H1 (cell line): ENCODE results near the gene HLA-F. TPM values are rescaled to one million over a fixed set of nuclear protein-coding genes. Genes with fewer than 3 reads are reported as not detected.
A peak's percentile ranks its signal among the peaks of the same experiment; 100 is the strongest.

Source experiments
- CTCF ChIA-PET: fragments of 300-600 bp; sonication (Branson Sonifier 250); formaldehyde crosslinking; loops from one replicate; lab custom pipeline; 2021; ENCODE audit not compliant: partially characterized antibody; lab: Charles Lee
- POLR2A ChIA-PET: fragments of 300-600 bp; sonication (Branson Sonifier 250); formaldehyde crosslinking; loops from one replicate; lab custom pipeline; 2021; ENCODE audit warnings: inconsistent platforms; ENCODE audit not compliant: partially characterized antibody; lab: Charles Lee
- DNase-seq, 2 experiments: peaks; one replicate each; pipeline versions ENCODE4 v3.0.0 to v3.0.0-alpha.2; 2010 to 2022; ENCODE audit warnings: low spot score in 2 of 2, low read depth in 1 of 2, mixed read lengths in 1 of 2
- FAIRE-seq: peaks from 2 replicates; lab custom pipeline; 2011; peaks lifted over from hg19 to GRCh38; lab: Jason Lieb, UNC
- H2AFZ ChIP-seq: 2 replicates; pipeline ENCODE4 v1.8.1; 2012; ENCODE audit warnings: low read length, inconsistent platforms
- H2AK5ac ChIP-seq: 2 replicates; pipeline ENCODE4 v1.6.1; 2013; ENCODE audit warnings: low read depth, low read length
- H2BK120ac ChIP-seq: replicated peaks from 2 replicates; pipeline ENCODE3; 2013; ENCODE audit warnings: low read depth, low read length, inconsistent platforms
- H2BK12ac ChIP-seq: 2 replicates; pipeline ENCODE4 v1.6.1; 2013; ENCODE audit warnings: low read depth, low read length
- H2BK15ac ChIP-seq: 2 replicates; pipeline ENCODE4 v1.6.1; 2013; ENCODE audit warnings: low read length
- H2BK20ac ChIP-seq: 2 replicates; pipeline ENCODE4 v1.6.1; 2013; ENCODE audit warnings: low read length
- H2BK5ac ChIP-seq: 2 replicates; pipeline ENCODE4 v1.6.1; 2013; ENCODE audit warnings: low read depth, low read length
- H3K14ac ChIP-seq: 2 replicates; pipeline ENCODE4 v1.6.1; 2013; ENCODE audit warnings: inconsistent platforms; ENCODE audit not compliant: insufficient read length
- H3K18ac ChIP-seq: 2 replicates; pipeline ENCODE4 v1.6.1; 2013; ENCODE audit warnings: low read length; ENCODE audit errors: extremely low read depth
- H3K23ac ChIP-seq: 2 replicates; pipeline ENCODE4 v1.6.1; 2013; ENCODE audit warnings: inconsistent platforms; ENCODE audit not compliant: insufficient read length
- H3K23me2 ChIP-seq: 2 replicates; pipeline ENCODE4 v1.6.1; 2013; ENCODE audit warnings: low read depth, low read length
- H3K27ac ChIP-seq: 2 replicates; pipeline ENCODE4 v1.6.1; 2011; ENCODE audit warnings: low read depth, low read length, inconsistent platforms
- H3K27me3 ChIP-seq, 4 experiments: replicated peaks in 1 of 4; 1 replicate in 1 of 4; 2 replicates in 3 of 4; pipeline versions ENCODE4 v1.6.1 to v1.8.1; 2011 to 2013; ENCODE audit warnings: low read length in 3 of 4, mild to moderate bottlenecking in 3 of 4, inconsistent platforms in 2 of 4, mixed read lengths in 2 of 4, moderate library complexity in 1 of 4; ENCODE audit not compliant: control insufficient read depth in 3 of 4, insufficient read depth in 3 of 4; ENCODE audit errors: extremely low read depth in 1 of 4
- H3K36me3 ChIP-seq, 4 experiments: 2 replicates each; pipeline versions ENCODE4 v1.6.1 to v1.8.1; 2011 to 2013; ENCODE audit warnings: mild to moderate bottlenecking in 4 of 4, low read length in 3 of 4, moderate library complexity in 2 of 4, control low read depth in 1 of 4, inconsistent platforms in 1 of 4; ENCODE audit not compliant: insufficient read depth in 4 of 4, control insufficient read depth in 2 of 4
- H3K4ac ChIP-seq: replicated peaks from 2 replicates; pipeline ENCODE3; 2013; ENCODE audit warnings: low read length, low read depth, mixed read lengths, inconsistent platforms; ENCODE audit not compliant: insufficient read length
- H3K4me1 ChIP-seq, 4 experiments: replicated peaks in 1 of 4; 1 replicate in 1 of 4; 2 replicates in 3 of 4; pipeline versions ENCODE4 v1.6.1 to v1.8.1; 2011 to 2013; ENCODE audit warnings: low read length in 3 of 4, inconsistent platforms in 2 of 4, mixed read lengths in 1 of 4; ENCODE audit not compliant: insufficient read depth in 4 of 4, control insufficient read depth in 3 of 4
- H3K4me2 ChIP-seq, 2 experiments: 2 replicates each; pipeline versions ENCODE4 v1.6.1 to v1.8.1; 2011 to 2013; ENCODE audit warnings: low read depth in 2 of 2, low read length in 2 of 2, control low read depth in 1 of 2, inconsistent platforms in 1 of 2, mild to moderate bottlenecking in 1 of 2; ENCODE audit not compliant: insufficient read depth in 1 of 2
- H3K4me3 ChIP-seq, 4 experiments: fragments of 200-600, 300-600 bp in 1 of 4; sonication (generic), shearing (Covaris generic), sonication (Bioruptor Twin) in 1 of 4; 2 replicates each; pipeline versions ENCODE4 v1.5.1 to v1.8.1; 2011 to 2016; ENCODE audit warnings: low read length in 4 of 4, low read depth in 3 of 4, control low read depth in 2 of 4, inconsistent platforms in 2 of 4, mild to moderate bottlenecking in 2 of 4, mixed read lengths in 1 of 4, moderate library complexity in 1 of 4; ENCODE audit not compliant: insufficient read depth in 2 of 4; ENCODE audit errors: extremely low read depth in 1 of 4
- H3K56ac ChIP-seq: replicated peaks from 2 replicates; pipeline ENCODE3; 2013; ENCODE audit warnings: low read depth, mild to moderate bottlenecking, mixed read lengths, low read length, inconsistent platforms; ENCODE audit not compliant: insufficient read length
- H3K79me1 ChIP-seq: 2 replicates; pipeline ENCODE4 v1.6.1; 2013; ENCODE audit warnings: low read depth, low read length, control low read depth
- H3K79me2 ChIP-seq, 2 experiments: 2 replicates each; pipeline versions ENCODE4 v1.6.1 to v1.8.1; 2012 to 2013; ENCODE audit warnings: low read length in 2 of 2, mild to moderate bottlenecking in 2 of 2, inconsistent platforms in 1 of 2; ENCODE audit not compliant: insufficient read depth in 2 of 2, control insufficient read depth in 1 of 2
- H3K9ac ChIP-seq, 4 experiments: replicated peaks in 1 of 4; 1 replicate in 1 of 4; 2 replicates in 3 of 4; pipeline versions ENCODE4 v1.6.1 to v1.8.1; 2011 to 2013; ENCODE audit warnings: low read depth in 3 of 4, low read length in 3 of 4, control low read depth in 2 of 4, mild to moderate bottlenecking in 2 of 4, moderate library complexity in 2 of 4, inconsistent platforms in 1 of 4; ENCODE audit errors: extremely low read depth in 1 of 4
- H3K9me3 ChIP-seq, 2 experiments: 2 replicates each; pipeline versions ENCODE4 v1.6.1 to v1.8.1; 2012 to 2013; ENCODE audit warnings: mild to moderate bottlenecking in 2 of 2, moderate library complexity in 2 of 2, control low read depth in 1 of 2, inconsistent platforms in 1 of 2, low read depth in 1 of 2, low read length in 1 of 2, mixed read lengths in 1 of 2; ENCODE audit not compliant: insufficient read depth in 2 of 2
- H4K20me1 ChIP-seq, 2 experiments: replicated peaks in 1 of 2; 2 replicates each; pipeline versions ENCODE3 to v1.8.1; 2011 to 2013; ENCODE audit warnings: inconsistent platforms in 2 of 2, low read length in 2 of 2, mild to moderate bottlenecking in 1 of 2; ENCODE audit not compliant: insufficient read depth in 2 of 2, control insufficient read depth in 1 of 2
- H4K5ac ChIP-seq: 2 replicates; pipeline ENCODE4 v1.6.1; 2013; ENCODE audit warnings: low read length, low read depth, mixed read lengths, inconsistent platforms; ENCODE audit not compliant: insufficient read length
- H4K8ac ChIP-seq: 2 replicates; pipeline ENCODE4 v1.8.0; 2013; ENCODE audit warnings: mild to moderate bottlenecking, moderate library complexity, low read length, inconsistent platforms; ENCODE audit not compliant: insufficient read depth; ENCODE audit errors: extremely low read depth
- H4K91ac ChIP-seq: replicated peaks from 2 replicates; pipeline ENCODE3; 2013; ENCODE audit warnings: low read length, mixed read lengths, inconsistent platforms; ENCODE audit not compliant: insufficient read length
- TEAD4 ChIP-seq: IDR thresholded peaks from 2 replicates; pipeline ENCODE4 v1.6.1; 2012; ENCODE audit warnings: low read depth, low read length, inconsistent platforms, mixed read lengths
- WGBS, 2 experiments: shearing (Covaris generic) in 1 of 2; methylation state at CpG; one replicate each; pipeline versions ENCODE4 v1.1.6 to v1.1.7; 2013 to 2015; ENCODE audit warnings: low lambda C conversion rate in 2 of 2, mixed read lengths in 2 of 2, inconsistent platforms in 1 of 2, low coverage in 1 of 2, missing lambda C conversion rate in 1 of 2; ENCODE audit not compliant: insufficient replicate concordance in 2 of 2, insufficient coverage in 1 of 2, insufficient read length in 1 of 2; ENCODE audit errors: extremely low coverage in 1 of 2, missing lambda C conversion rate in 1 of 2; 5-methylcytosine and 5-hydroxymethylcytosine counted together
- polyA plus RNA-seq, 7 experiments: library from polyadenylated mRNA; depleted of rRNA in 3 of 7; stranded (reverse) in 5 of 7; unstranded in 2 of 7; fragments of >200 nt in 5 of 7; fragments of 200-250 nt in 2 of 7; gene quantifications; 1 replicate in 5 of 7; 2 replicates in 1 of 7; 4 replicates in 1 of 7; pipeline versions ENCODE4 v1.2.1 to v1.2.3, GENCODE V29; 2011 to 2013; ENCODE audit warnings: missing spikeins in 2 of 7, mixed read lengths in 2 of 7
- total RNA-seq: library from RNA; stranded (reverse); fragmentation: NEBNext Ultra II Directional; extraction: Animal tissue kit (Norgen Biotek cat#: 25700); gene quantifications from 2 replicates; pipeline ENCODE4 v1.2.1, GENCODE V29; 2021

Gene HLA-F
- total and polyA plus RNA-seq, 2 of the 8 experiments (the other 6 are each of a cell fraction or from before 2014, with no cell fraction given) = 9.6 to 11.7 TPM

GRCh38 chr6:29764422-29765196, 41.4 kb downstream of the HLA-F start:
- no peak overlapping the region for H4K5ac ChIP-seq
- H4K8ac ChIP-seq = no peak overlapping the region
- H2BK20ac ChIP-seq = 0 out of 2 replicates have a peak overlapping the region, but pooled peaks have one; percentile 73
- H2BK12ac ChIP-seq = no peak overlapping the region
- H4K91ac ChIP-seq = peak overlapping the region; percentile 69
- H2BK15ac ChIP-seq = peak overlapping the region; percentile 65; the same call in 1 of the 2 replicates
- H3K23me2 ChIP-seq = no peaks in the 10 kb centered on the region
- no peak for DNase-seq
- ChIA-PET POLR2A (interaction anchor here (2.2 kb wide), 1 partner anchor 11 kb away, joined by 9 read pairs; no protein-coding TSS in a partner anchor), CTCF (interaction anchor here (1.0 to 2.4 kb wide), 4 partner anchors 12 to 110 kb away, joined by 4 to 8 read pairs (median 5); no protein-coding TSS in a partner anchor)
- no peak overlapping the region for H3K4ac ChIP-seq
- no peaks in the 10 kb centered on the region for H3K9me3 ChIP-seq
- H2AFZ ChIP-seq = no peak overlapping the region
- H3K27me3 ChIP-seq = no peaks in the 10 kb centered on the region
- H3K14ac ChIP-seq = no peak overlapping the region
- no peaks in the 10 kb centered on the region for H3K79me2 ChIP-seq
- 94% methylated on average over 2 of the region's 2 CpGs; no CpG with 5 or more reads in 1 of the 2 experiments for WGBS, 2 experiments
- H2BK5ac ChIP-seq = no peak overlapping the region
- H4K20me1 ChIP-seq = no peaks in the 10 kb centered on the region
- H3K9ac ChIP-seq = no peak overlapping the region
- peaks cover 3 to 12% (median 7%) of the 10 kb centered on the region in 4 experiments; a peak in 5 of 7 replicates for H3K4me1 ChIP-seq
- FAIRE-seq = no peak
- H3K18ac ChIP-seq = no peak overlapping the region
- H3K23ac ChIP-seq = no peak overlapping the region
- H3K56ac ChIP-seq = no peak overlapping the region
- no peak overlapping the region for H3K27ac ChIP-seq
- no peak overlapping the region for H2BK120ac ChIP-seq
- no peaks in the 10 kb centered on the region for H3K79me1 ChIP-seq
- H2AK5ac ChIP-seq = no peak overlapping the region
- H3K4me2 ChIP-seq = no peak overlapping the region
- H3K4me3 ChIP-seq = no peak overlapping the region
- H3K36me3 ChIP-seq = no peaks in the 10 kb centered on the region
- TF ChIP-seq TEAD4 = no peak
